Spleen (tissue), 7 donors: ENCODE results near the gene COPG2.

Experiments used
- POLR2A ChIP-seq, 3 donors: fragments of 450-650 bp; IDR thresholded peaks; one replicate each; pipeline ENCODE4 v1.5.1; 2017; ENCODE audit warnings: antibody characterized with exemption in 3 of 3, mild to moderate bottlenecking in 1 of 3
- TF ChIP-seq, protein P1 (sequence below), 11 experiments: fragments of 200-600 bp in 7 of 11; fragments of 450-650 bp in 4 of 11; sonication (generic) in 4 of 11; IDR thresholded peaks in 8 of 11; conservative IDR thresholded peaks in 3 of 11; 1 replicate in 7 of 11; 2 replicates in 4 of 11; pipeline versions ENCODE4 v1.4.0 to v1.8.0; 2016 to 2021; ENCODE audit warnings: antibody characterized with exemption in 11 of 11, inconsistent platforms in 4 of 11, mild to moderate bottlenecking in 1 of 11
- donor health status: DM: no; HTN: no; CAD: no; lungs with moderate emphysema.
- donor health status: DM: no; HTN: no; CAD: no.
- donor health status: DM: no; HTN: no; CAD: no.

DNA sequence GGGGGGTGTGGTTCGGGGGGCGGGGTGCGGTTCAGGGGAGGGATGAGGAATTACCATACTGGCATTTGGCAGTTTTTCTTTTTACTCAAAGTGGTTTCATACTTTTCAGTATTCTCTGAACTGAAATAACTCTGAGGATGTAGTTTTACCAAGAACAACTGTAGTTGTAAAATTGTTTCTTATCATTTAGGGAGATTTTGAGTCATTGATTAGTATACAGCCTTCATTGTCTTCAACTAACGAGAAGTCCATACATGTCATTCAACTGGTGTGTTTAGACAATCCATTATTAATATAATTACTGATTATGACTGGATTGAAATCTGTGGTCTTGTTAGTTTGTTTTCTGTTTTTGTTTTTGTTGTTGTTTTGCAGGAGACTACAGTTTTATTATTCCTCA is 40.8 kb downstream of the COPG2 start:
- TF ChIP-seq POLR2A (IDR thresholded peaks at IDR 0.05): no peak
- TF ChIP-seq, protein P1, sequence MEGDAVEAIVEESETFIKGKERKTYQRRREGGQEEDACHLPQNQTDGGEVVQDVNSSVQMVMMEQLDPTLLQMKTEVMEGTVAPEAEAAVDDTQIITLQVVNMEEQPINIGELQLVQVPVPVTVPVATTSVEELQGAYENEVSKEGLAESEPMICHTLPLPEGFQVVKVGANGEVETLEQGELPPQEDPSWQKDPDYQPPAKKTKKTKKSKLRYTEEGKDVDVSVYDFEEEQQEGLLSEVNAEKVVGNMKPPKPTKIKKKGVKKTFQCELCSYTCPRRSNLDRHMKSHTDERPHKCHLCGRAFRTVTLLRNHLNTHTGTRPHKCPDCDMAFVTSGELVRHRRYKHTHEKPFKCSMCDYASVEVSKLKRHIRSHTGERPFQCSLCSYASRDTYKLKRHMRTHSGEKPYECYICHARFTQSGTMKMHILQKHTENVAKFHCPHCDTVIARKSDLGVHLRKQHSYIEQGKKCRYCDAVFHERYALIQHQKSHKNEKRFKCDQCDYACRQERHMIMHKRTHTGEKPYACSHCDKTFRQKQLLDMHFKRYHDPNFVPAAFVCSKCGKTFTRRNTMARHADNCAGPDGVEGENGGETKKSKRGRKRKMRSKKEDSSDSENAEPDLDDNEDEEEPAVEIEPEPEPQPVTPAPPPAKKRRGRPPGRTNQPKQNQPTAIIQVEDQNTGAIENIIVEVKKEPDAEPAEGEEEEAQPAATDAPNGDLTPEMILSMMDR (IDR thresholded peaks at IDR 0.05 in 8 of 11, conservative IDR thresholded peaks at IDR 0.05 in 3 of 11): no peak
